ENCODE results near the gene OOSP4B. TPM values are rescaled to one million over a fixed set of nuclear protein-coding genes. Genes with fewer than 3 reads are reported as not detected.
A peak's percentile ranks its signal among the peaks of the same experiment; 100 is the strongest.

OOSP4B gene
- total and polyA plus RNA-seq, 2 experiments from 2014 or later, result not detected

GRCh38 chr11:59992425-59992824, 24.6 kb upstream of the OOSP4B start:
- H3K79me2 ChIP-seq (ENCODE audit: insufficient read depth), result no peaks in the 10 kb centered on the region
- no peaks in the 10 kb centered on the region for H3K9me2 ChIP-seq (ENCODE audit: insufficient read depth)
- H3K9ac ChIP-seq, result no peak overlapping the region
- no peaks in the 10 kb centered on the region for H3K36me3 ChIP-seq (ENCODE audit: low read depth)
- no peak overlapping the region for H3K27ac ChIP-seq
- no peak overlapping the region for H3K4me3 ChIP-seq
- no peaks in the 10 kb centered on the region for H3F3A ChIP-seq (ENCODE audit: insufficient read depth)
- H3K27me3 ChIP-seq (replicated peaks; ENCODE audit: insufficient read depth), result no peaks in the 10 kb centered on the region
- DNase-seq, result no peak
- H3K4me1 ChIP-seq (ENCODE audit: insufficient read depth), result no peaks in the 10 kb centered on the region
- TF ChIP-seq EZH2phosphoT487 (IDR thresholded peaks at IDR 0.05; ENCODE audit: insufficient read depth, low read depth) (no peak), EZH2 (IDR thresholded peaks at IDR 0.05; ENCODE audit: insufficient read depth, poor library complexity, severe bottlenecking) (no peak)
- no peak overlapping the region for H2AFZ ChIP-seq
- 9 to 17% methylated on average over 5 of the region's 5 CpGs for WGBS, 2 experiments (ENCODE audit: low coverage in 1 of 2, low lambda C conversion rate in 2 of 2, missing lambda C conversion rate in 2 of 2)
- H4K20me1 ChIP-seq (ENCODE audit: insufficient read depth), result no peaks in the 10 kb centered on the region
- in situ Hi-C loops (cut with MboI), result no loop called here
- H3K4me2 ChIP-seq (ENCODE audit: unreplicated experiment), result no peak overlapping the region
- H3K9me3 ChIP-seq (ENCODE audit: low read depth), result no peaks in the 10 kb centered on the region

GRCh38 chr11:59997800-59998199, 19.2 kb upstream of the OOSP4B start:
- no peaks in the 10 kb centered on the region for H3K27me3 ChIP-seq (replicated peaks; ENCODE audit: insufficient read depth)
- no peak for DNase-seq
- in situ Hi-C loops (cut with MboI), result no loop called here

GRCh38 chr11:59999691-60000090, 17.3 kb upstream of the OOSP4B start:
- in situ Hi-C loops (cut with MboI), result no loop called here
- Histone ChIP-seq H3K27ac (no peak overlapping the region), H3K4me2 (ENCODE audit: unreplicated experiment) (no peak overlapping the region), H3K9me2 (ENCODE audit: insufficient read depth) (no peaks in the 10 kb centered on the region), H3K79me2 (ENCODE audit: insufficient read depth) (no peaks in the 10 kb centered on the region), H2AFZ (no peak overlapping the region), H3F3A (ENCODE audit: insufficient read depth) (no peaks in the 10 kb centered on the region), H3K36me3 (ENCODE audit: low read depth) (no peaks in the 10 kb centered on the region), H3K4me3 (no peak overlapping the region), H4K20me1 (ENCODE audit: insufficient read depth) (no peaks in the 10 kb centered on the region), H3K4me1 (ENCODE audit: insufficient read depth) (no peaks in the 10 kb centered on the region), H3K27me3 (replicated peaks; ENCODE audit: insufficient read depth) (no peaks in the 10 kb centered on the region), H3K9me3 (ENCODE audit: low read depth) (no peaks in the 10 kb centered on the region), H3K9ac (no peak overlapping the region)
- WGBS, 2 experiments (ENCODE audit: low coverage in 1 of 2, low lambda C conversion rate in 2 of 2, missing lambda C conversion rate in 2 of 2), result 1 to 3% methylated on average over 4 of the region's 4 CpGs
- DNase-seq, result no peak
- no peak for TF ChIP-seq EZH2phosphoT487 (IDR thresholded peaks at IDR 0.05; ENCODE audit: insufficient read depth, low read depth)
- TF ChIP-seq EZH2 (IDR thresholded peaks at IDR 0.05; ENCODE audit: insufficient read depth, poor library complexity, severe bottlenecking), result no peak

More at GRCh38 chr11:59997800-59998199, 19.2 kb upstream of the OOSP4B start:
- TF ChIP-seq EZH2phosphoT487 (IDR thresholded peaks at IDR 0.05; ENCODE audit: insufficient read depth, low read depth) (no peak), EZH2 (IDR thresholded peaks at IDR 0.05; ENCODE audit: insufficient read depth, poor library complexity, severe bottlenecking) (no peak)
- no peaks in the 10 kb centered on the region for H3K4me1 ChIP-seq (ENCODE audit: insufficient read depth)
- 1 to 8% methylated on average over 2 of the region's 2 CpGs for WGBS, 2 experiments (ENCODE audit: low coverage in 1 of 2, low lambda C conversion rate in 2 of 2, missing lambda C conversion rate in 2 of 2)
- H3K36me3 ChIP-seq (ENCODE audit: low read depth), result no peaks in the 10 kb centered on the region
- no peaks in the 10 kb centered on the region for H3F3A ChIP-seq (ENCODE audit: insufficient read depth)
- no peak overlapping the region for H3K9ac ChIP-seq
- H3K9me3 ChIP-seq (ENCODE audit: low read depth), result no peaks in the 10 kb centered on the region
- no peaks in the 10 kb centered on the region for H4K20me1 ChIP-seq (ENCODE audit: insufficient read depth)
- no peaks in the 10 kb centered on the region for H3K9me2 ChIP-seq (ENCODE audit: insufficient read depth)
- H3K27ac ChIP-seq, result no peak overlapping the region
- no peak overlapping the region for H3K4me2 ChIP-seq (ENCODE audit: unreplicated experiment)
- H3K79me2 ChIP-seq (ENCODE audit: insufficient read depth), result no peaks in the 10 kb centered on the region
- H2AFZ ChIP-seq, result no peak overlapping the region
- H3K4me3 ChIP-seq, result no peak overlapping the region

GRCh38 chr11:60003729-60004128, 13.3 kb upstream of the OOSP4B start:
- Histone ChIP-seq H2AFZ (no peak overlapping the region), H3K4me1 (ENCODE audit: insufficient read depth) (no peaks in the 10 kb centered on the region), H3K27me3 (replicated peaks; ENCODE audit: insufficient read depth) (no peaks in the 10 kb centered on the region), H3K36me3 (ENCODE audit: low read depth) (no peaks in the 10 kb centered on the region), H3K4me3 (no peak overlapping the region), H3K9ac (no peak overlapping the region), H3K4me2 (ENCODE audit: unreplicated experiment) (no peak overlapping the region), H3K9me3 (ENCODE audit: low read depth) (no peaks in the 10 kb centered on the region), H3K9me2 (ENCODE audit: insufficient read depth) (no peaks in the 10 kb centered on the region), H3K79me2 (ENCODE audit: insufficient read depth) (no peaks in the 10 kb centered on the region), H3F3A (ENCODE audit: insufficient read depth) (no peaks in the 10 kb centered on the region), H4K20me1 (ENCODE audit: insufficient read depth) (no peaks in the 10 kb centered on the region), H3K27ac (no peak overlapping the region)
- no peak for DNase-seq
- in situ Hi-C loops (cut with MboI), result no loop called here
- no peak for TF ChIP-seq EZH2phosphoT487 (IDR thresholded peaks at IDR 0.05; ENCODE audit: insufficient read depth, low read depth)
- no peak for TF ChIP-seq EZH2 (IDR thresholded peaks at IDR 0.05; ENCODE audit: insufficient read depth, poor library complexity, severe bottlenecking)
- 9% methylated on average over 2 of the region's 2 CpGs for WGBS, 2 experiments (ENCODE audit: low coverage in 1 of 2, low lambda C conversion rate in 2 of 2, missing lambda C conversion rate in 2 of 2)

GRCh38 chr11:60005360-60005759, 11.6 kb upstream of the OOSP4B start:
- H4K20me1 ChIP-seq (ENCODE audit: insufficient read depth), result no peaks in the 10 kb centered on the region
- no peaks in the 10 kb centered on the region for H3K4me1 ChIP-seq (ENCODE audit: insufficient read depth)
- 50 to 61% methylated on average over 1 of the region's 1 CpG for WGBS, 2 experiments (ENCODE audit: low coverage in 1 of 2, low lambda C conversion rate in 2 of 2, missing lambda C conversion rate in 2 of 2)
- H3K4me2 ChIP-seq (ENCODE audit: unreplicated experiment), result no peak overlapping the region
- no peaks in the 10 kb centered on the region for H3K9me3 ChIP-seq (ENCODE audit: low read depth)
- peak; percentile 15 for DNase-seq
- H3K9ac ChIP-seq, result no peak overlapping the region
- H3K79me2 ChIP-seq (ENCODE audit: insufficient read depth), result no peaks in the 10 kb centered on the region
- H3K9me2 ChIP-seq (ENCODE audit: insufficient read depth), result no peaks in the 10 kb centered on the region
- in situ Hi-C loops (cut with MboI), result no loop called here
- H3F3A ChIP-seq (ENCODE audit: insufficient read depth), result no peaks in the 10 kb centered on the region
- no peaks in the 10 kb centered on the region for H3K36me3 ChIP-seq (ENCODE audit: low read depth)
- TF ChIP-seq EZH2 (IDR thresholded peaks at IDR 0.05; ENCODE audit: insufficient read depth, poor library complexity, severe bottlenecking) (no peak), EZH2phosphoT487 (IDR thresholded peaks at IDR 0.05; ENCODE audit: insufficient read depth, low read depth) (no peak)
- no peaks in the 10 kb centered on the region for H3K27me3 ChIP-seq (replicated peaks; ENCODE audit: insufficient read depth)
- no peak overlapping the region for H2AFZ ChIP-seq
- H3K4me3 ChIP-seq, result no peak overlapping the region
- H3K27ac ChIP-seq, result no peak overlapping the region
